WTC11 (cell line): ENCODE results near the gene INPP5E. TPM values are rescaled to one million over a fixed set of nuclear protein-coding genes. Genes with fewer than 3 reads are reported as not detected.

Experiments used
- ATAC-seq: fragments of 200-7000 bp; cut with Tn5 transposase; 2 replicates; pipeline ENCODE4 v1.10.0; 2021; ENCODE audit warnings: mild to moderate bottlenecking, moderate library complexity
- CTCF ChIA-PET: fragments of 300-600 bp; sonication (Branson Sonifier 250); formaldehyde crosslinking; loops from one replicate; lab custom pipeline; 2021; ENCODE audit warnings: antibody characterized with exemption; lab: Charles Lee
- POLR2A ChIA-PET: fragments of 350-600 bp; sonication (Branson Sonifier 250); formaldehyde crosslinking; loops from one replicate; lab custom pipeline; 2021; ENCODE audit warnings: antibody characterized with exemption; lab: Charles Lee
- DNase-seq: peaks from one replicate; pipeline ENCODE4 v3.0.0; 2021; ENCODE audit warnings: low spot score
- H3K27ac Mint-ChIP-seq: 2 replicates; pipeline ENCODE4 v1.8.0; 2021; ENCODE audit warnings: mixed read lengths
- H3K27me3 Mint-ChIP-seq: 2 replicates; pipeline ENCODE4 v1.8.0; 2021; ENCODE audit warnings: low read depth, mild to moderate bottlenecking, moderate library complexity, mixed read lengths
- H3K36me3 Mint-ChIP-seq: 2 replicates; pipeline ENCODE4 v1.8.0; 2021; ENCODE audit warnings: mixed read lengths
- H3K4me1 Mint-ChIP-seq: 2 replicates; pipeline ENCODE4 v1.8.0; 2022; ENCODE audit warnings: mixed read lengths
- H3K4me3 Mint-ChIP-seq: 2 replicates; pipeline ENCODE4 v1.8.0; 2021; ENCODE audit warnings: mild to moderate bottlenecking, moderate library complexity, mixed read lengths
- H3K9me3 Mint-ChIP-seq: 2 replicates; pipeline ENCODE4 v1.8.0; 2021; ENCODE audit warnings: mixed read lengths
- CBFB ChIP-seq: sonication (generic); formaldehyde crosslinking; IDR thresholded peaks from 2 replicates; pipeline ENCODE4 v1.8.1; 2022; ENCODE audit warnings: mild to moderate bottlenecking, low read depth, missing genetic modification reagents
- CTCF ChIP-seq: fragments of 200-600 bp; IDR thresholded peaks from 2 replicates; pipeline ENCODE4 v1.8.0; 2022; ENCODE audit warnings: antibody characterized with exemption
- E2F1 ChIP-seq: sonication (generic); formaldehyde crosslinking; IDR thresholded peaks from 2 replicates; pipeline ENCODE4 v1.8.0; 2022; ENCODE audit warnings: mild to moderate bottlenecking, missing genetic modification reagents
- E2F5 ChIP-seq: sonication (generic); formaldehyde crosslinking; IDR thresholded peaks from 2 replicates; pipeline ENCODE4 v1.8.1; 2022; ENCODE audit warnings: mild to moderate bottlenecking, moderate library complexity, missing genetic modification reagents
- ERG ChIP-seq: fragments of 250-450 bp; sonication (Bioruptor Pico); IDR thresholded peaks from 2 replicates; pipeline ENCODE4 v1.8.0; 2021; ENCODE audit warnings: mild to moderate bottlenecking
- ETV6 ChIP-seq: sonication (generic); formaldehyde crosslinking; IDR thresholded peaks from 2 replicates; pipeline ENCODE4 v1.8.1; 2022; ENCODE audit warnings: mild to moderate bottlenecking, missing genetic modification reagents
- FOXK1 ChIP-seq: sonication (generic); formaldehyde crosslinking; IDR thresholded peaks from 2 replicates; pipeline ENCODE4 v1.8.0; 2022; ENCODE audit warnings: mild to moderate bottlenecking, moderate library complexity, missing genetic modification reagents
- IRF2 ChIP-seq: sonication (generic); formaldehyde crosslinking; IDR thresholded peaks from 2 replicates; pipeline ENCODE4 v1.8.0; 2022; ENCODE audit warnings: low read depth, missing genetic modification reagents, borderline replicate concordance
- KAT7 ChIP-seq: sonication (generic); formaldehyde crosslinking; IDR thresholded peaks from 2 replicates; pipeline ENCODE4 v1.8.1; 2023; ENCODE audit warnings: missing genetic modification reagents, mild to moderate bottlenecking, borderline replicate concordance
- MXD4 ChIP-seq: fragments of 250-450 bp; sonication (Bioruptor Pico); IDR thresholded peaks from 2 replicates; pipeline ENCODE4 v1.8.0; 2021; ENCODE audit warnings: mild to moderate bottlenecking, moderate library complexity, borderline replicate concordance
- NFATC4 ChIP-seq: fragments of 250-450 bp; sonication (Bioruptor Pico); IDR thresholded peaks from 2 replicates; pipeline ENCODE4 v1.9.0; 2021; ENCODE audit warnings: mild to moderate bottlenecking
- PRRX2 ChIP-seq: fragments of 250-450 bp; sonication (Bioruptor Pico); IDR thresholded peaks from 2 replicates; pipeline ENCODE4 v1.8.0; 2021; ENCODE audit warnings: mild to moderate bottlenecking
- SP1 ChIP-seq: sonication (generic); formaldehyde crosslinking; conservative IDR thresholded peaks from 2 replicates; pipeline ENCODE4 v1.8.1; 2022; ENCODE audit warnings: missing genetic modification reagents
- STAT6 ChIP-seq: sonication (generic); formaldehyde crosslinking; conservative IDR thresholded peaks from 2 replicates; pipeline ENCODE4 v1.8.1; 2023; ENCODE audit warnings: mild to moderate bottlenecking, low read depth, missing genetic modification reagents, moderate library complexity
- TP53 ChIP-seq: sonication (generic); formaldehyde crosslinking; IDR thresholded peaks from 2 replicates; pipeline ENCODE4 v1.8.1; 2023; ENCODE audit warnings: mild to moderate bottlenecking, missing genetic modification reagents
- ZNF121 ChIP-seq: sonication (generic); formaldehyde crosslinking; IDR thresholded peaks from 2 replicates; pipeline ENCODE4 v1.8.0; 2023; ENCODE audit warnings: missing genetic modification reagents
- ZNF138 ChIP-seq: sonication (generic); formaldehyde crosslinking; conservative IDR thresholded peaks from 2 replicates; pipeline ENCODE4 v1.8.1; 2022; ENCODE audit warnings: mild to moderate bottlenecking, moderate library complexity, missing genetic modification reagents
- ZSCAN18 ChIP-seq: fragments of 250-450 bp; sonication (Bioruptor Pico); IDR thresholded peaks from 2 replicates; pipeline ENCODE4 v2.1.2; 2022; ENCODE audit warnings: mild to moderate bottlenecking, moderate library complexity
- total RNA-seq: library from RNA; stranded (reverse); gene quantifications from 3 replicates; pipeline ENCODE4 v1.2.3, GENCODE V29; 2021
- TF ChIP-seq, protein P1 (sequence below): fragments of 250-450 bp; sonication (Bioruptor Pico); IDR thresholded peaks from 2 replicates; pipeline ENCODE4 v1.9.0; 2021; ENCODE audit warnings: moderate library complexity, mild to moderate bottlenecking, inconsistent platforms, borderline replicate concordance
- TF ChIP-seq, protein P2 (sequence below): sonication (generic); formaldehyde crosslinking; IDR thresholded peaks from 2 replicates; pipeline ENCODE4 v1.8.0; 2022; ENCODE audit warnings: missing genetic modification reagents

The INPP5E gene
- total RNA-seq, 1 experiment from 2014 or later = 24.0 TPM

GRCh38 chr9:136395020-136395340 is 44.7 kb downstream of the INPP5E start:
- H3K36me3 Mint-ChIP-seq = peaks cover 38% of the 10 kb centered on the region
- no peak for TF ChIP-seq E2F1
- TF ChIP-seq ZSCAN18 = no peak
- no peak for TF ChIP-seq PRRX2 (CRISPR knock-in tag)
- no peak for TF ChIP-seq NFATC4
- TF ChIP-seq ERG (CRISPR knock-in tag) = no peak
- TF ChIP-seq ETV6 (CRISPR knock-in tag) = no peak
- TF ChIP-seq E2F5 = no peak
- ChIA-PET CTCF (interaction anchor here (1.3 kb wide), 1 partner anchor 32 kb away, joined by 3 read pairs; the partner anchor contains the start of gene DNLZ), POLR2A (no interaction called here)
- peaks cover 9% of the 10 kb centered on the region for H3K4me1 Mint-ChIP-seq
- no peaks in the 10 kb centered on the region for H3K27me3 Mint-ChIP-seq
- H3K27ac Mint-ChIP-seq = no peak overlapping the region
- DNase-seq (no peak), ATAC-seq (no peak)
- no peaks in the 10 kb centered on the region for H3K9me3 Mint-ChIP-seq
- no peak overlapping the region for H3K4me3 Mint-ChIP-seq

DNA sequence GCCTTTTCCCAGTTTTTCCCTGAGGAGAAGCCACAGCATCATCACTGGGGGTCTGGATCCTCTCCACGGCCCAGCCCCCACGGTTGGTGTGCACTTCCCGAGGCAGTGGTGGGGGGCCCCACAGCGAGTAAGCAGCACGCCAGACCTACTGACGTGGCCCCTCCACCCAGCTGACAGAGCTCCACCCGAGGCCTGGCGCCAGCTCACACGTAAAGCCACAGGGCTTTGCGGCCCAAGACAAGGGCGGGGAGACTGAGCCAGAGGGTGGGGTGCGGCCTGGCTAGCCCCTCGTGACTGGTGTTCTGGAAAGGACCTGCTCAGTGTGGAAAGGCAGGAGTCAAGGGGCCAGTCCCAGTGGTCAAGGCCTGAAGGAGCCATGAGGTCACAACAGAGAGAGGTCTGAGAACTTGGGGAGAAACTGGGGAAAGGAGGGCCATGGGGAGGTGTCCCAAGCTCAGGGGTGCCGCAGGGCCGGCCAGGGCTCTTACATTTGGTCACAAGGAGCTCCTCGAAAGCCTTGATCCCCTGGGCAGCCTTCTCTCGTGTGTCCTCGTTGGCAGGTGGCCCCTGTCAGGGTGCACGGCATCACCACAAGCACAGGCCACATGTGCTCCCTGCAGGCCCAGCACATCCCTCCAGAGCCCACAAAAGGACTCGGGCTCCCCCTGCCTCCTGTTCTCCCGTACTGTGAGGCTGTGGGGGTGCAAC is 45.2 kb downstream of the INPP5E start:
- no peaks in the 10 kb centered on the region for H3K9me3 Mint-ChIP-seq
- DNase-seq (no peak), ATAC-seq (no peak)
- TF ChIP-seq STAT6 (no peak), ZNF138 (CRISPR knock-in tag) (no peak), KAT7 (CRISPR knock-in tag) (no peak), TP53 (CRISPR knock-in tag) (no peak), ZNF121 (CRISPR knock-in tag) (no peak), E2F5 (no peak), IRF2 (CRISPR knock-in tag) (no peak), SP1 (no peak), FOXK1 (CRISPR knock-in tag) (no peak), CBFB (CRISPR knock-in tag) (no peak), CTCF (no peak), MXD4 (CRISPR knock-in tag) (no peak)
- TF ChIP-seq, protein P1, sequence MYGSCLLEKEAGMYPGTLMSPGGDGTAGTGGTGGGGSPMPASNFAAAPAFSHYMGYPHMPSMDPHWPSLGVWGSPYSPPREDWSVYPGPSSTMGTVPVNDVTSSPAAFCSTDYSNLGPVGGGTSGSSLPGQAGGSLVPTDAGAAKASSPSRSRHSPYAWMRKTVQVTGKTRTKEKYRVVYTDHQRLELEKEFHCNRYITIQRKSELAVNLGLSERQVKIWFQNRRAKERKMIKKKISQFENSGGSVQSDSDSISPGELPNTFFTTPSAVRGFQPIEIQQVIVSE (CRISPR knock-in tag) = no peak
- TF ChIP-seq, protein P2, sequence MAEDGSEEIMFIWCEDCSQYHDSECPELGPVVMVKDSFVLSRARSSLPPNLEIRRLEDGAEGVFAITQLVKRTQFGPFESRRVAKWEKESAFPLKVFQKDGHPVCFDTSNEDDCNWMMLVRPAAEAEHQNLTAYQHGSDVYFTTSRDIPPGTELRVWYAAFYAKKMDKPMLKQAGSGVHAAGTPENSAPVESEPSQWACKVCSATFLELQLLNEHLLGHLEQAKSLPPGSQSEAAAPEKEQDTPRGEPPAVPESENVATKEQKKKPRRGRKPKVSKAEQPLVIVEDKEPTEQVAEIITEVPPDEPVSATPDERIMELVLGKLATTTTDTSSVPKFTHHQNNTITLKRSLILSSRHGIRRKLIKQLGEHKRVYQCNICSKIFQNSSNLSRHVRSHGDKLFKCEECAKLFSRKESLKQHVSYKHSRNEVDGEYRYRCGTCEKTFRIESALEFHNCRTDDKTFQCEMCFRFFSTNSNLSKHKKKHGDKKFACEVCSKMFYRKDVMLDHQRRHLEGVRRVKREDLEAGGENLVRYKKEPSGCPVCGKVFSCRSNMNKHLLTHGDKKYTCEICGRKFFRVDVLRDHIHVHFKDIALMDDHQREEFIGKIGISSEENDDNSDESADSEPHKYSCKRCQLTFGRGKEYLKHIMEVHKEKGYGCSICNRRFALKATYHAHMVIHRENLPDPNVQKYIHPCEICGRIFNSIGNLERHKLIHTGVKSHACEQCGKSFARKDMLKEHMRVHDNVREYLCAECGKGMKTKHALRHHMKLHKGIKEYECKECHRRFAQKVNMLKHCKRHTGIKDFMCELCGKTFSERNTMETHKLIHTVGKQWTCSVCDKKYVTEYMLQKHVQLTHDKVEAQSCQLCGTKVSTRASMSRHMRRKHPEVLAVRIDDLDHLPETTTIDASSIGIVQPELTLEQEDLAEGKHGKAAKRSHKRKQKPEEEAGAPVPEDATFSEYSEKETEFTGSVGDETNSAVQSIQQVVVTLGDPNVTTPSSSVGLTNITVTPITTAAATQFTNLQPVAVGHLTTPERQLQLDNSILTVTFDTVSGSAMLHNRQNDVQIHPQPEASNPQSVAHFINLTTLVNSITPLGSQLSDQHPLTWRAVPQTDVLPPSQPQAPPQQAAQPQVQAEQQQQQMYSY = no peak
- no peak overlapping the region for H3K27ac Mint-ChIP-seq
- peaks cover 9% of the 10 kb centered on the region for H3K4me1 Mint-ChIP-seq
- no peak overlapping the region for H3K4me3 Mint-ChIP-seq
- peaks cover 42% of the 10 kb centered on the region for H3K36me3 Mint-ChIP-seq
- CTCF ChIA-PET = interaction anchor here (1.3 kb wide), 1 partner anchor 31 kb away, joined by 3 read pairs; the partner anchor contains the start of gene DNLZ
- no peaks in the 10 kb centered on the region for H3K27me3 Mint-ChIP-seq
- POLR2A ChIA-PET = no interaction called here
